Thyroid gland (tissue), 4 donors: ENCODE measurements around the gene TRIM24. TPM values are rescaled to one million over a fixed set of nuclear protein-coding genes. Genes with fewer than 3 reads are reported as not detected.
A peak's percentile ranks its signal among the peaks of the same experiment; 100 is the strongest.
"Not testable (repeated sequence)": the region's sequence is repeated elsewhere in the genome, so short reads cannot be mapped to it uniquely, and the experiment has no call there.

ENCODE experiments used
- DNase-seq, 2 donors: peaks; one replicate each; pipeline ENCODE4 v3.0.0-alpha.2; 2019
- H3K27ac ChIP-seq, 3 donors: fragments of 200-600 bp; sonication (generic); 1 replicate in 2 of 3; 2 replicates in 1 of 3; pipeline ENCODE4 v1.5.1; 2016 to 2019; ENCODE audit warnings: mild to moderate bottlenecking in 1 of 3, moderate library complexity in 1 of 3
- H3K27me3 ChIP-seq: fragments of 200-600 bp; sonication (generic); one replicate; pipeline ENCODE4 v1.5.1; 2019
- H3K36me3 ChIP-seq, 2 donors: fragments of 200-600 bp; sonication (generic); one replicate each; pipeline ENCODE4 v1.5.1; 2016 to 2019
- H3K4me1 ChIP-seq, 2 donors: fragments of 200-600 bp; sonication (generic); one replicate each; pipeline ENCODE4 v1.5.1; 2017 to 2019
- H3K4me3 ChIP-seq, 3 donors: fragments of 200-600 bp; sonication (generic); replicated peaks in 1 of 3; 1 replicate in 2 of 3; 2 replicates in 1 of 3; pipeline ENCODE4 v1.5.1; 2016; ENCODE audit warnings: mild to moderate bottlenecking in 1 of 3
- H3K9me3 ChIP-seq: fragments of 200-600 bp; sonication (generic); one replicate; pipeline ENCODE4 v1.5.1; 2017
- POLR2A ChIP-seq, 2 donors: fragments of 450-650 bp; IDR thresholded peaks; one replicate each; pipeline ENCODE4 v1.6.1; 2017; ENCODE audit warnings: antibody characterized with exemption in 2 of 2, mild to moderate bottlenecking in 2 of 2, moderate library complexity in 1 of 2
- WGBS, 2 donors: methylation state at CpG; one replicate each; pipeline ENCODE4 v1.1.5; 2017; 5-methylcytosine and 5-hydroxymethylcytosine counted together
- intact Hi-C: fragments of 100-400 bp; cut with DNase I; formaldehyde crosslinking; loops from one replicate; pipeline ENCODE4 v1.15.1; 2023
- total RNA-seq, 4 donors: library from RNA; depleted of rRNA; stranded (reverse); fragments of >200 nt; gene quantifications; one replicate each; pipeline ENCODE4 v1.2.3, GENCODE V29; 2016
- TF ChIP-seq, protein P1 (sequence below), 6 experiments: fragments of 200-600 bp in 3 of 6; fragments of 450-650 bp in 3 of 6; sonication (generic) in 3 of 6; IDR thresholded peaks; one replicate each; pipeline ENCODE4 v1.5.1; 2016 to 2019; ENCODE audit warnings: antibody characterized with exemption in 6 of 6, mild to moderate bottlenecking in 2 of 6, inconsistent platforms in 1 of 6, moderate library complexity in 1 of 6

TRIM24 gene
- 10 to 100 TPM; 21.8 to 27.0 (median 24.7) TPM for total RNA-seq

DNA sequence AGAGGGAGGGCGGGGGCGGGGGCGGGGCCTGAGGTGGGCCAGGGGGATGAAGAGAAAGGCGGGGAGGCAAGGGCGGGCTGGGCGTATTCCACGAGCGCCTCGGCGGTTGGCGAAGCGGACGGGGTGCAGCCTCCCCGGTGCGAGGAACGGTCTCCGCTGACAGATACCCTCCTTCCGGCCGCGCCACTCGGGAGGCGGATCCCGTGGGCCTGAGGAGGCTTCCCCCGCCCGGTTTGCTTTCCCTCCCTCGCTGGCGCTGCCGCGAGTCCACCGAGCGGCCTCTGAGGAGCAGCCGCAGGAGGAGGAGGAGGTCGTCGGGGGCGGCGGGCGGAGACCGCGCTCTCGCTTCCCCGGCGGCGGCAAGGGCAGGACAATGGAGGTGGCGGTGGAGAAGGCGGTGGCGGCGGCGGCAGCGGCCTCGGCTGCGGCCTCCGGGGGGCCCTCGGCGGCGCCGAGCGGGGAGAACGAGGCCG, at the start of gene TRIM24:
TSS of gene TRIM24 (plus strand) at position 84 of the 473 bp plus-strand sequence. CDS start at position 374, 290 bp downstream.
- Histone ChIP-seq H3K4me3 (peak within 1 kb of the TSS; percentile 72 to 77 (median 75)), H3K36me3 (no peaks in the 10 kb centered on the region), H3K9me3 (no peaks in the 10 kb centered on the region), H3K4me1 (peaks cover 6 to 7% of the 10 kb centered on the region in 2 donors), H3K27ac (peak within 1 kb of the TSS; percentile 88 to 95 (median 89)), H3K27me3 (no peaks in the 10 kb centered on the region)
- TF ChIP-seq POLR2A (IDR thresholded peaks at IDR 0.05): peak; percentile 71 to 95
- TF ChIP-seq, protein P1, sequence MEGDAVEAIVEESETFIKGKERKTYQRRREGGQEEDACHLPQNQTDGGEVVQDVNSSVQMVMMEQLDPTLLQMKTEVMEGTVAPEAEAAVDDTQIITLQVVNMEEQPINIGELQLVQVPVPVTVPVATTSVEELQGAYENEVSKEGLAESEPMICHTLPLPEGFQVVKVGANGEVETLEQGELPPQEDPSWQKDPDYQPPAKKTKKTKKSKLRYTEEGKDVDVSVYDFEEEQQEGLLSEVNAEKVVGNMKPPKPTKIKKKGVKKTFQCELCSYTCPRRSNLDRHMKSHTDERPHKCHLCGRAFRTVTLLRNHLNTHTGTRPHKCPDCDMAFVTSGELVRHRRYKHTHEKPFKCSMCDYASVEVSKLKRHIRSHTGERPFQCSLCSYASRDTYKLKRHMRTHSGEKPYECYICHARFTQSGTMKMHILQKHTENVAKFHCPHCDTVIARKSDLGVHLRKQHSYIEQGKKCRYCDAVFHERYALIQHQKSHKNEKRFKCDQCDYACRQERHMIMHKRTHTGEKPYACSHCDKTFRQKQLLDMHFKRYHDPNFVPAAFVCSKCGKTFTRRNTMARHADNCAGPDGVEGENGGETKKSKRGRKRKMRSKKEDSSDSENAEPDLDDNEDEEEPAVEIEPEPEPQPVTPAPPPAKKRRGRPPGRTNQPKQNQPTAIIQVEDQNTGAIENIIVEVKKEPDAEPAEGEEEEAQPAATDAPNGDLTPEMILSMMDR (IDR thresholded peaks at IDR 0.05): no peak
- WGBS, 2 donors: 0% methylated on average over 13 of the region's 59 CpGs; no CpG with 5 or more reads in 1 of the 2 donors
- intact Hi-C loops: no loop called here
- DNase-seq: peak in 1 of 2 donors; percentile 97

DNA sequence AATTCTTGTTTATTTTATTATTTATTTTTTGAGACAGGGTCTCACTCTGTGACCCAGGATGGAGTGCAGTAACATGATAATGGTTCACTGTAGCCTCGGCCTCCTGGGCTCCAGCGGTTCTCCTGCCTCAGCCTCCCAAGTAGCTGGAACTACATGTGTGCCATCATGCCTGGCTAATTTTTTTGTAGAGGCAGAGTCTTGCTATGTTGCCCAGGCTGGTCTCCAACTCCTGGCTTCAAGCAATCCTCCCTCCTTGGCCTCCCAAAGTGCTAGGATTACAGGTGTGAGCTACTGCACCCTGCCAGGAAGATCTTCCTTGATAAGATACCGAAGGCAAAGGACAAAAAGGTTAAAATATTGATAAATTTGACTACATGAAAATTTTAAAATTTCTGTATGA, 48.0 kb upstream of the TRIM24 start:
- H3K27ac ChIP-seq, H3K36me3 ChIP-seq, DNase-seq, H3K4me3 ChIP-seq, H3K4me1 ChIP-seq, H3K27me3 ChIP-seq, H3K9me3 ChIP-seq, intact Hi-C loops: not testable (repeated sequence)
- WGBS, 2 donors: 96 to 97% methylated on average over 3 of the region's 3 CpGs

DNA sequence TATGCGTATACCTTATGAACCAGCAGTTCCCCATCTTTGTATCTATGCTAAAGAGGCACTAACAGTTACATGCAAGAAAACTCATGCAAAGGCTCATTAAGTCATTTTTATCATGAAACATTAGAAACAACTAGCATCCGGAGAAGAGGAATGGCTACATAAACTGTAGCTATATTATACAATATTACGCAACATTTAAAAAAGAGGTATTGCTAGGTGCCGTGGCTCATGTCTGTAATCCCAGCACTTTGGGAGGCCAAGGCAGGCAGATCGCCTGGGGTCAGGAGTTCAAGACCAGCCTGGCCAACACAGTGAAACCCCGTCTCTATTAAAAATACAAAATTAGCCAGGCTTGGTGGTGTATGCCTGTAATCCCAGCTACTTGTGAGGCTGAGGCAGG, 47.1 kb upstream of the TRIM24 start:
- H3K27me3 ChIP-seq, H3K4me1 ChIP-seq, DNase-seq, H3K4me3 ChIP-seq, H3K36me3 ChIP-seq, H3K9me3 ChIP-seq, intact Hi-C loops, H3K27ac ChIP-seq: not testable (repeated sequence)
- WGBS, 2 donors: 93% methylated on average over 6 of the region's 6 CpGs

DNA sequence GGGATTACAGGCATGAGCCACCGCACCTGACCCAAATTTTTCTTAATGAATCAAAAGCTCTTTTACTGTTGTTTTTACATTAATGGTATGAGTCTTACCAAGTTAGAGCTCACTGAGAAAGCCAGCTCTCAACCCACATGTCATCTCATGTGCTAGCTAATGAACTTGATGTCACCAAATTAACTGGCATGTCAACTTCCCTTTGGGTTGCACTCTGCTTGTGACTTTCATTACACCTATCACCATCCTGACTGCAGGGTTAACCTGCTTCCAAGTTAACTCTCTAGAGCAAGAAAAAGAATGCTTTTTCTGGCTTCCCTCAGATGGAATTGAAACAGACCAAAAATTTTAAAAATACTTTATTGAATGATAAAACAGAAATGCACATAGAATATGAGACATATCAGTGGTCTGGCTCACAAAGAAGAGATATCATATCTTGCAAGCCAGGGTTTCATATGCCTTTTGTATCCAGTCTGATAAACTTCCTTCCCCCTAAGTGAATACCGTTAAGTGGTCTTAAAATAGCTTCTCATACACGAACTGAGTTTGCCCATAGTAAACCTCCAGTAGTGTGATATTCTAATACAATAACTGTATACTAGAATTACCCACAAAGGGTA, 42.9 kb upstream of the TRIM24 start:
- no peak overlapping the region for H3K4me3 ChIP-seq
- no peak for TF ChIP-seq POLR2A (IDR thresholded peaks at IDR 0.05)
- TF ChIP-seq, protein P1 (IDR thresholded peaks at IDR 0.05): no peak
- DNase-seq: no peak
- H3K27me3 ChIP-seq: no peaks in the 10 kb centered on the region
- 41 to 53% methylated on average over 3 of the region's 3 CpGs for WGBS, 2 donors
- no peaks in the 10 kb centered on the region for H3K9me3 ChIP-seq
- H3K36me3 ChIP-seq: no peaks in the 10 kb centered on the region
- intact Hi-C loops: no loop called here
- no peak overlapping the region for H3K27ac ChIP-seq
- no peaks in the 10 kb centered on the region for H3K4me1 ChIP-seq

DNA sequence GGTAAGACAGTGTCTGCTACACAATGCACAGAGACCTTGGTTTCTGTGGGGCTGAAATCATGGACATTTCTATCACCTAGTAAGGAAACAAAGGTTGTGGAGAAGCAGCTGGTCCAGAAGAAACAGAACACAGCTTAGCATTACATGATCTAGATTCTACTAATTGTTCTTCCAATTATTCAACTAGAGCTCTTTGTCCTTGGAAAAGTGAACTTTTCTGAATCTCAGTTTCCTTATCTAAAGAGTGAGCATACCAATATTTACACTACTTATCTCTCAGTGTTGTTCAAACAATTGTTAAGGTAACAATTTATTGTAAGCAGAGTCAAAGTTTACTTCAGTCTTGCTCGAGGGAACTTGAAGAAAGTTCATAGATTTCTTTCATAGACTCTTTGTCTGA, 42.3 kb upstream of the TRIM24 start:
- H3K9me3 ChIP-seq: no peaks in the 10 kb centered on the region
- no peaks in the 10 kb centered on the region for H3K36me3 ChIP-seq
- TF ChIP-seq POLR2A (IDR thresholded peaks at IDR 0.05): no peak
- TF ChIP-seq, protein P1 (IDR thresholded peaks at IDR 0.05): no peak
- intact Hi-C loops: no loop called here
- H3K27me3 ChIP-seq: no peaks in the 10 kb centered on the region
- DNase-seq: no peak
- 47 to 63% methylated on average over 1 of the region's 1 CpG for WGBS, 2 donors
- H3K27ac ChIP-seq: no peak overlapping the region
- no peak overlapping the region for H3K4me3 ChIP-seq
- H3K4me1 ChIP-seq: no peaks in the 10 kb centered on the region

DNA sequence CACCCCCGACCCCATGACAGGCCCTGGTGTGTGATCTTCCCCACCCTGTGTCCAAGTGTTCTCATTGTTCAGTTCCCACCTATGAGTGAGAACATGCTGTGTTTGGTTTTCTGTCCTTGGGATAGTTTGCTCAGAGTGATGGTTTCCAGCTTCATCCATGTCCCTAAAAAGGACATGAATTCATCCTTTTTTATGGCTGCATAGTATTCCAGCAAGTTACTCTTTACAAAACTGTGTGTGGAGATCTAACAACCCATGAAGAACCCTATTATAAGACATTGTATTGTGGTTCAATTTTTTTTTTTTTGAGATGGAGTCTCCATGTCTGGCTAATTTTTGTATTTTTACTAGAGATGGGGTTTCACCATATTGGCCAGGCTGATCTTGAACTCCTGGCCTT, 41.7 kb upstream of the TRIM24 start:
- H3K4me1 ChIP-seq, H3K9me3 ChIP-seq, DNase-seq, H3K27ac ChIP-seq, H3K36me3 ChIP-seq, intact Hi-C loops, H3K4me3 ChIP-seq, H3K27me3 ChIP-seq: not testable (repeated sequence)
- WGBS, 2 donors: 70 to 75% methylated on average over 1 of the region's 1 CpG
